ENCODE measurements around the gene AURKB. TPM values are rescaled to one million over a fixed set of nuclear protein-coding genes. Genes with fewer than 3 reads are reported as not detected.

Gene AURKB
- total RNA-seq, 1 donor from 2014 or later = 7.6 TPM

GRCh38 chr17:8234361-8235270 lies 24.2 kb upstream of the AURKB start:
- Histone ChIP-seq H3K4me1 (ENCODE audit: insufficient read depth, low read length) (no peaks in the 10 kb centered on the region), H3K4me2 (ENCODE audit: low read length) (no peak overlapping the region), H3K79me2 (ENCODE audit: insufficient read depth, low read length) (no peaks in the 10 kb centered on the region), H2AFZ (ENCODE audit: low read depth, low read length) (no peak overlapping the region), H4K20me1 (ENCODE audit: insufficient read depth, low read length) (no peaks in the 10 kb centered on the region), H3K27me3 (ENCODE audit: insufficient read depth, low read length) (no peaks in the 10 kb centered on the region), H3K4me3 (ENCODE audit: insufficient read depth, low read depth, low read length) (no peak overlapping the region), H3K9me3 (ENCODE audit: insufficient read depth, low read depth, low read length) (no peaks in the 10 kb centered on the region), H3K27ac (ENCODE audit: low read depth, low read length) (no peak overlapping the region), H3K9ac (ENCODE audit: low read length) (no peak overlapping the region), H3K36me3 (ENCODE audit: insufficient read depth, low read length) (peaks cover 13% of the 10 kb centered on the region)
- no peak overlapping the region for H3K4me3 Mint-ChIP-seq (ENCODE audit: unreplicated experiment)
- H3K4me1 Mint-ChIP-seq (ENCODE audit: low read depth, unreplicated experiment) = no peaks in the 10 kb centered on the region
- peaks cover 14% of the 10 kb centered on the region for H3K36me3 Mint-ChIP-seq (ENCODE audit: low read depth, unreplicated experiment)
- no peaks in the 10 kb centered on the region for H3K27me3 Mint-ChIP-seq (ENCODE audit: low read depth, unreplicated experiment)
- no peaks in the 10 kb centered on the region for H3K9me3 Mint-ChIP-seq (ENCODE audit: unreplicated experiment)
- DNase-seq (ENCODE audit: low read depth) (no peak), FAIRE-seq (no peak)
- no peak for TF ChIP-seq CTCF (IDR thresholded peaks at IDR 0.05; ENCODE audit: insufficient read depth, low read depth, low read length)
- no peak for TF ChIP-seq EZH2 (IDR thresholded peaks at IDR 0.05; ENCODE audit: insufficient read depth, low read length)
- no peak overlapping the region for H3K27ac Mint-ChIP-seq (ENCODE audit: unreplicated experiment)

DNA sequence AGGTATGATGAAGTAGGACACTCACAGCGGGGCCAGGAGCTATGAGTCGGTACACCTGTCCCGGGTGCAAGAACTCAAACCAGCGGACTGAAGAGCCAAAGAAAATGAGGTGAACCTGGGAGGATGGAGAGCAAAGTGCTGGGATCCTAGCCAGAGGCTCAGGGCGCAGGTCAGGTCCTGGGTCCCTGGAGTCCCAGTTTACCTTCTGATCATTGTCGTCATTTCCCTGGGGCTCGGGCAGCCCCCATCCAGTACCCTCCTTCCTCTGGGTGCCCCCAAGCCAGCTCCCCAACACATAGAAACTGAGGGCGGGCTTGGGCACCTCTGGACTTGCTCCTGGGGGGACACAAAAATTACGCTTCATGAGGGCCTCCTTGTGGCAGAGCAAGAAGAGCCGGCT lies 21.3 kb upstream of the AURKB start:
- Histone ChIP-seq H3K79me2 (ENCODE audit: insufficient read depth, low read length) (no peaks in the 10 kb centered on the region), H4K20me1 (ENCODE audit: insufficient read depth, low read length) (peaks cover 8% of the 10 kb centered on the region), H3K4me2 (ENCODE audit: low read length) (no peak overlapping the region), H3K36me3 (ENCODE audit: insufficient read depth, low read length) (peaks cover 14% of the 10 kb centered on the region), H3K4me1 (ENCODE audit: insufficient read depth, low read length) (no peaks in the 10 kb centered on the region), H2AFZ (ENCODE audit: low read depth, low read length) (no peak overlapping the region), H3K9me3 (ENCODE audit: insufficient read depth, low read depth, low read length) (no peaks in the 10 kb centered on the region), H3K4me3 (ENCODE audit: insufficient read depth, low read depth, low read length) (no peak overlapping the region), H3K9ac (ENCODE audit: low read length) (no peak overlapping the region), H3K27me3 (ENCODE audit: insufficient read depth, low read length) (no peaks in the 10 kb centered on the region), H3K27ac (ENCODE audit: low read depth, low read length) (no peak overlapping the region)
- FAIRE-seq (no peak), DNase-seq (ENCODE audit: low read depth) (no peak)
- Mint-ChIP-seq H3K4me1 (ENCODE audit: low read depth, unreplicated experiment) (no peaks in the 10 kb centered on the region), H3K36me3 (ENCODE audit: low read depth, unreplicated experiment) (peaks cover 12% of the 10 kb centered on the region), H3K9me3 (ENCODE audit: unreplicated experiment) (no peaks in the 10 kb centered on the region), H3K4me3 (ENCODE audit: unreplicated experiment) (no peak overlapping the region), H3K27ac (ENCODE audit: unreplicated experiment) (no peak overlapping the region), H3K27me3 (ENCODE audit: low read depth, unreplicated experiment) (no peaks in the 10 kb centered on the region)
- no peak for TF ChIP-seq CTCF (IDR thresholded peaks at IDR 0.05; ENCODE audit: insufficient read depth, low read depth, low read length)
- no peak for TF ChIP-seq EZH2 (IDR thresholded peaks at IDR 0.05; ENCODE audit: insufficient read depth, low read length)

- Mint-ChIP-seq H3K36me3 (ENCODE audit: low read depth, unreplicated experiment) (peaks cover 5% of the 10 kb centered on the region), H3K4me1 (ENCODE audit: low read depth, unreplicated experiment) (peaks cover 2% of the 10 kb centered on the region), H3K27me3 (ENCODE audit: low read depth, unreplicated experiment) (no peaks in the 10 kb centered on the region), H3K27ac (ENCODE audit: unreplicated experiment) (peak overlapping the region; percentile 96), H3K9me3 (ENCODE audit: unreplicated experiment) (no peaks in the 10 kb centered on the region), H3K4me3 (ENCODE audit: unreplicated experiment) (peak overlapping the region; percentile 80)
- no peaks in the 10 kb centered on the region for H3K27me3 ChIP-seq (ENCODE audit: insufficient read depth, low read length)
- peak overlapping the region; percentile 54 for H3K4me3 ChIP-seq (ENCODE audit: insufficient read depth, low read depth, low read length)
- peak overlapping the region; percentile 83 for H3K4me2 ChIP-seq (ENCODE audit: low read length)
- peak overlapping the region; percentile 63 for H3K9ac ChIP-seq (ENCODE audit: low read length)
- H3K79me2 ChIP-seq (ENCODE audit: insufficient read depth, low read length) = no peaks in the 10 kb centered on the region
- H4K20me1 ChIP-seq (ENCODE audit: insufficient read depth, low read length) = peaks cover 12% of the 10 kb centered on the region
- no peaks in the 10 kb centered on the region for H3K9me3 ChIP-seq (ENCODE audit: insufficient read depth, low read depth, low read length)
- no peak overlapping the region for H2AFZ ChIP-seq (ENCODE audit: low read depth, low read length)
- peak overlapping the region; percentile 70 for H3K27ac ChIP-seq (ENCODE audit: low read depth, low read length)
- peaks cover 9% of the 10 kb centered on the region for H3K4me1 ChIP-seq (ENCODE audit: insufficient read depth, low read length)
- FAIRE-seq (no peak), DNase-seq (ENCODE audit: low read depth) (no peak)
- H3K36me3 ChIP-seq (ENCODE audit: insufficient read depth, low read length) = peaks cover 7% of the 10 kb centered on the region
- TF ChIP-seq EZH2 (IDR thresholded peaks at IDR 0.05; ENCODE audit: insufficient read depth, low read length) (no peak), CTCF (IDR thresholded peaks at IDR 0.05; ENCODE audit: insufficient read depth, low read depth, low read length) (no peak)
These were observed 16.8 kb upstream of the AURKB start for GRCh38 chr17:8227238-8227581.
